Activated CD4-positive, alpha-beta T cell treated with anti-CD3 and anti-CD28 coated beads for 4 hours (primary cell): Measurements from ENCODE around the gene ACOT2.
"Not testable (repeated sequence)": the region's sequence is repeated elsewhere in the genome, so short reads cannot be mapped to it uniquely, and the experiment has no call there.

Source experiments
- DNase-seq, 2 donors: peaks; one replicate each; pipeline ENCODE4 v3.0.0-alpha.2; 2020

Gene ACOT2

GRCh38 chr14:73567951-73568885, 795 bp upstream of the ACOT2 start:
- peak; percentile 20 to 21 for DNase-seq

- not testable (repeated sequence) for DNase-seq
Observed at GRCh38 chr14:73568886-73569184, 178 bp upstream of the ACOT2 start.

- peak; percentile 54 to 67 for DNase-seq
Observed at GRCh38 chr14:73570913-73571312, 1.9 kb downstream of the ACOT2 start.

DNA sequence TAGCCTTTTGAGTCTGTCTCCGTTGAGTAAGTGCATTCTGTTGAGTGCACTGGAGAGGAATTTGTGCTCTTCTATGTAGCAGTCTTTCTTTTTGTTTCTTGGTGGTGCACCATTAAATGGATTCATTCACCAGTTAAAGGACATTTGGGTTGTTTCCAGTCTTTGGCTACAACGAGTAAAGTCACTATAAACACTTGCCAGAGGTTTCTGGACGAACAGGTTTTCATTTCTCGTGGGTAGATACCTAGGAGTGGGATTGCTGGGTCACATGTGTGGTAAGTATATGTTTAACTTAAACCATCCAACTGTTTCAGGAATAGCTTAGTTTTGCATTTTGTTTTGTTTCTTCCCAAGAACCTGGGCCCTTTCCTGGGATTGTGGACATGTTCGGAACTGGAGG, 4.0 kb downstream of the ACOT2 start:
- DNase-seq, result not testable (repeated sequence)

- DNase-seq, result not testable (repeated sequence)
Observed at GRCh38 chr14:73573740-73574139, 4.7 kb downstream of the ACOT2 start.

DNA sequence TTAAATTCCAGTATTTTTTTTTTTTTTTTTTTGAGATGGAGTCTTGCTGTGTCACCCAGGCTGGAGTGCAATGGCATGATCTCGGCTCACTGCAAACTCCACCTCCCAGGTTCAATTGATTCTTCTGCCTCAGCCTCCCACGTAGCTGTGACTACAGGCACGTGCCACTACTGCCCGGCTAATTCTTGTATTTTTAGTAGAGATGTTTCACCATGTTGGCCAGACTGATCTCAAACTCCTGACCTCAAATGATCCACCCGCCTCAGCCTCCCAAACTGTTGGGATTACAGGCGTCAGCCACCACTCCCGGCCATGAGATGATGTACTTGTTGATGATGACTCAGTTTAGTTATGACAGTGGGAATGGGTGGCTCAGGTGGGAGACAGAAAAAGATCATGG, 5.2 kb downstream of the ACOT2 start:
- DNase-seq, result not testable (repeated sequence)

GRCh38 chr14:73576391-73576790, 7.4 kb downstream of the ACOT2 start:
- DNase-seq, result no peak

- DNase-seq, result not testable (repeated sequence)
Observed at GRCh38 chr14:73577214-73577613, 8.2 kb downstream of the ACOT2 start.

- not testable (repeated sequence) for DNase-seq
Observed at GRCh38 chr14:73582102-73582979, 13.3 kb downstream of the ACOT2 start.

- no peak for DNase-seq
Observed at GRCh38 chr14:73588695-73589094, 19.7 kb downstream of the ACOT2 start.

DNA sequence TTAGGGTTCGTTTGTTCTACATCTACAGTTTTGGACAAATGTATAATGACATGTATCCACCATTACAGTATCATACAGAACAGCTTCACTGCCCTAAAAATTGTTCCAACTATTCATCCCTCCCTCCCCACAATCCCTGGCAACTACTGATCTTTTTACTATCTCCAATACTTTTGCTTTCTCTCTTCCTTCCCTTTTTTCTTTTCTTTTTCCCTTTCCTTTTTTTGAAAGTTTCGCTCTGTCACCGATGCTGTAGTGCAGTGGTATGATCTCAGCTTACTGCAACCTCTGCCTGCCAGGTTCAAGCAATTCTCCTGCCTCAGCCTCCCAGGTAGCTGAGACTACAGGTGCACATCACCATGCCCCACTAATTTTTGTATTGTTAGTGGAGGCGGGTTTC, 20.1 kb downstream of the ACOT2 start:
- no peak for DNase-seq

DNA sequence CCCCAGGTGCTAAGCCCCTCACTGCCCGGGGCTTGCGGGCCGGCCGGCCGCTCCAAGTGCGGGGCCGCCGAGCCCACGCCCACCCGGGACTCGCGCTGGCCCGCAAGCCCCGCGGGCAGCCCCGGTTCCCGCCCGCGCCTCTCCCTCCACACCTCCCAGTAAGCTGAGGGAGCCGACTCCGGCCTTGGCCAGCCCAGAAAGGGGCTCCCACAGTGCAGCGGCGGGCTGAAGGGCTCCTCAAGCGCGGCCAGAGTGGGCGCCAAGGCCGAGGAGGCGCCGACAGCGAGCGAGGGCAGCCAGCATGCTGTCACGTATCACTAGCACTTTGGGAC, 21.6 kb downstream of the ACOT2 start:
- DNase-seq, result not testable (repeated sequence)

DNA sequence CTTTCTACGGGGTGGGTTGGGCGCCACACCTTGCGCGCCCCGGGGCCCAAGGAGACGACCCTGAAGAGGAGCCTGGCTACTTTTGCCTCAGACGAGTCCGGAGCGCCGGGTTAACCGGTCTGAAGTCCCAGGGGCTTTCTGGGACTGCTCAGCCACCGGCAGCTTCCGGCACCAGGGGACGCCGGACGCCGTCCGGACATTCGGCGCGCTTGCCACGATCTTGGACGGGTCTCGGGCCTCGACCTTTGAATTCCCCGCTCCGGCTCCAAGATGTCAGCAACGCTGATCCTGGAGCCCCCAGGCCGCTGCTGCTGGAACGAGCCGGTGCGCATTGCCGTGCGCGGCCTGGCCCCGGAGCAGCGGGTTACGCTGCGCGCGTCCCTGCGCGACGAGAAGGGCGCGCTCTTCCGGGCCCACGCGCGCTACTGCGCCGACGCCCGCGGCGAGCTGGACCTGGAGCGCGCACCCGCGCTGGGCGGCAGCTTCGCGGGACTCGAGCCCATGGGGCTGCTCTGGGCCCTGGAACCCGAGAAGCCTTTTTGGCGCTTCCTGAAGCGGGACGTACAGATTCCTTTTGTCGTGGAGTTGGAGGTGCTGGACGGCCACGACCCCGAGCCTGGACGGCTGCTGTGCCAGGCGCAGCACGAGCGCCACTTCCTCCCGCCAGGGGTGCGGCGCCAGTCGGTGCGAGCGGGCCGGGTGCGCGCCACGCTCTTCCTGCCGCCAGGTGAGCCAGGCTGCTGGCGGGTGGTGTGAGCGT, 22.9 kb downstream of the ACOT2 start, which contains the start of gene ACOT4:
TSS of gene ACOT4 (plus strand) at position 184 of the 760 bp plus-strand sequence. CDS start at position 271, 87 bp downstream.
- DNase-seq, result peak; percentile 46 to 58

DNA sequence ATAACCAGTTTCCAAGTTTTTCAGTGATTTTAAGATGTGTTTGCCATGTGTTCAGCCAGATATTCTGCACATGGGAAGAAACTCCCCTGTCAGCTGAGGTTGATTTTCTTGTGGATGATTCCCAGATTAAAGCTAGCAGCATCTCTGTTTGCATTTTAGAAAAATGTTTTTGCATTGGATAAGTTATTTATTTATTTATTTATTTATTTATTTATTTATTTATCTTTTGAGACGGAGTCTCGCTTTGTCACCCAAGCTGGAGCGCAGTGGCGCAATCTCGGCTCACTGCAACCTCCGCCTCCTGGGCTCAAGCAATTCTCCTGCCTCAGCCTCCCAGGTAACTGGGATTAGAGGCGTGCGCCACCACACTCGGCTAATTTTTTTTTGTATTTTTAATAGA, 25.5 kb downstream of the ACOT2 start:
- no peak for DNase-seq

DNA sequence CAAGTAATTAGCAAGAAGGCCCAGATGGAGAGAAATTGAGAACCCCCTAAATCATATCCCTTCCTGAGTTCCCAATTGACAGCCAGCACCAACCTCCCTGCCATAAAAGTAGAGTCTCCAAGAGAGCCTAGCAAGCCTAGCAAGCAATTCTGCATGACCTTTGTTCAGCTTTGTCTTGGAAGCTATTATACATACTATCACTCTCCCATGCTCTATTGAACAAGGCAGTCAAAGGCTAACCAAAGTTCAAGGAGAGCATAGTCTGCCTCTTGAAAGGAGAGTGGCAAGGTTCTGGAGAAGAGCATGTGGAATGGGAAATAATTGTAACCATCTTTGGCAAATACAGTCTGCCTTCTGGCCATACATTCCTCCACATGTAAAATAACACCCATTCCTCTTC, 30.5 kb downstream of the ACOT2 start:
- no peak for DNase-seq

DNA sequence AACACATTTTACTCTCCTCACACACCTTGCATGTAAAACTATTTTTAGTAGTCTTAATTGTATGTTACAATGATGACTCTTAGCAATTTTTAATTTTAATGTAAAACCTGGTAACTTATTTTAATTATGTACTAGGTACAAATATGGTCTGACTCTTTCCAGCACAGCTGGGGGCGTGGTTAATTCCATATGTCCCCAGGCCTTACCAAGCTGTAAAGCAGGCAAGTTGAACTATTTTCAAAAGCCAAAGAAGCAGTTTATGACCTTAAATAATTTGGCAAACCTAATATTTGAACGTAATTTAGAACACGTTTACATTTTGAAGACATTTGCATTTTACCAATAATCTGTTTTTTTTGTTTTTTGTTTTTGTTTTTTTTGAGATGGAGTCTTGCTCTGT, 34.0 kb downstream of the ACOT2 start:
- no peak for DNase-seq

DNA sequence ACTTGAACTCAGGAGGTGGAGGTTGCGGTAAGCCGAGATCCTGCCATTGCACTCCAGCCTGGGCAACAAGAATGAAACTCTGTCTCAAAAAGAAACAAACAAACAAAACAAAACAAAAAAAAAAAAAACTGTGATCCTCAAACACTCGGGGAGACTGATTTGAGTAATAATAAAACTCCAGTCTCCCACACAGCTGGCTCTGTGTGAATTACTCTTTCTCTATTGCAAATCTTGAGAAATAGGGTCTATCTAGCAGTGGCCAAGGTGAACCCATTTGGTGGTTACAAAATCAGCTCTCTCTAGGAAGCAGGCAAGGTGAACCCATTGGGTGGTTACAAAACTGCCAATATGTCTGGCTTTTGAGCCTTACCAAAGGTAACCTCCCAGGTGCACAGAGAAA, 37.3 kb downstream of the ACOT2 start:
- no peak for DNase-seq

- no peak for DNase-seq
Observed at GRCh38 chr14:73607241-73607640, 38.2 kb downstream of the ACOT2 start.

GRCh38 chr14:73610687-73611086, 41.7 kb downstream of the ACOT2 start:
- no peak for DNase-seq

DNA sequence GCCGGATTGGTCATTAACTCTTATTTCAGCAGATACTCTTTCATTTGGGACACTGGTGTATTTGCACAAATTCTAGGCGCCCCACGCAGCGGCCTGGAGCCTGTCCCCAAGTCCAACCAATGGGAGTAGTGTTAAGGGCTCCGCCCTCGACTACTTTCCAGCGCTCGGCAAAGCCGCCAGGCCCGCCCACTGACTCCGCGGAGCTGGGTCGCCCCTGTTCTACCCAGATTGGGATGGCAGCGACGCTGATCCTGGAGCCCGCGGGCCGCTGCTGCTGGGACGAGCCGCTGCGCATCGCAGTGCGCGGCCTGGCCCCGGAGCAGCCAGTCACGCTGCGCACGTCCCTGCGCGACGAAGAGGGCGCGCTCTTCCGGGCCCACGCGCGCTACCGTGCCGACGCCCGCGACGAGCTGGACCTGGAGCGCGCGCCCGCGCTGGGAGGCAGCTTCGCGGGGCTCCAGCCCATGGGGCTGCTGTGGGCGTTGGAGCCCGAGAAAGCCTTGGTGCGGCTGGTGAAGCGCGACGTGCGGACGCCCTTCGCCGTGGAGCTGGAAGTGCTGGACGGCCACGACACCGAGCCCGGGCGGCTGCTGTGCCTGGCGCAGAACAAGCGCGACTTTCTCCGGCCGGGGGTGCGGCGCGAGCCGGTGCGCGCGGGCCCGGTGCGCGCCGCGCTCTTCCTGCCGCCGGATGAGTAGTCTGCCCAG, 43.5 kb downstream of the ACOT2 start, which contains the start of gene ACOT6:
TSS of gene ACOT6 (plus strand) at position 179 of the 707 bp plus-strand sequence. CDS start at position 234, 55 bp downstream.
- peak; percentile 56 to 63 for DNase-seq

- no peak for DNase-seq
Observed at GRCh38 chr14:73613046-73613383, 44.0 kb downstream of the ACOT2 start.

DNA sequence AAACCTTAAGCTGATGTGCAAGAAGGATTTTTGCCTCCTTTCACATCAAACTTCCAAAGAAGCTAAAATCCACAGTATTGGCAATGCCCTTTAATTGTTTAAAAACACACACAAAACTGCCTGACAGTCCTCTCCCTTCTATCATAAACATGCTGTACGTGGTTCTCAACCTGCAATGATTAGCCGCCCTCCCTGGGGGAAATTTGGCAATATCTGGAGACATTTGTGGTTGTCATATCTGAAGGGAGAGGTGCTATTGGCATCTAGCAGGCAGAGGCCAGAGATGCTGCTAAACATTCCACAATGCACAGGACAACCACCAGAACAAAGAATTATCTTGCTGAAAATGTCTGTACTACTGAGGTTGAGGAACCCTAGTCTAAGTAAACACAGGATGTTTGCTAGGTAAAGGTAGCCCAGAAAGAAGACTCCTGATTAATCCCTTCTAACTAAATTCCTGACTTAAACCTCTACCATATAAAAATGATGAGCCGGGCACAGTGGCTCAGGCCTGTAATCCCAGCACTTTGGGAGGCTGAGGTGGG, 44.5 kb downstream of the ACOT2 start:
- DNase-seq, result no peak
